WTC11 (cell line): ENCODE data around the gene VWA2. TPM values are rescaled to one million over a fixed set of nuclear protein-coding genes. Genes with fewer than 3 reads are reported as not detected.

Source experiments
- ATAC-seq: fragments of 200-7000 bp; cut with Tn5 transposase; 2 replicates; pipeline ENCODE4 v1.10.0; 2021; ENCODE audit warnings: mild to moderate bottlenecking, moderate library complexity
- CTCF ChIA-PET: fragments of 300-600 bp; sonication (Branson Sonifier 250); formaldehyde crosslinking; loops from one replicate; lab custom pipeline; 2021; ENCODE audit warnings: antibody characterized with exemption; lab: Charles Lee
- POLR2A ChIA-PET: fragments of 350-600 bp; sonication (Branson Sonifier 250); formaldehyde crosslinking; loops from one replicate; lab custom pipeline; 2021; ENCODE audit warnings: antibody characterized with exemption; lab: Charles Lee
- DNase-seq: peaks from one replicate; pipeline ENCODE4 v3.0.0; 2021; ENCODE audit warnings: low spot score
- H3K27ac Mint-ChIP-seq: 2 replicates; pipeline ENCODE4 v1.8.0; 2021; ENCODE audit warnings: mixed read lengths
- H3K27me3 Mint-ChIP-seq: 2 replicates; pipeline ENCODE4 v1.8.0; 2021; ENCODE audit warnings: low read depth, mild to moderate bottlenecking, moderate library complexity, mixed read lengths
- H3K36me3 Mint-ChIP-seq: 2 replicates; pipeline ENCODE4 v1.8.0; 2021; ENCODE audit warnings: mixed read lengths
- H3K4me1 Mint-ChIP-seq: 2 replicates; pipeline ENCODE4 v1.8.0; 2022; ENCODE audit warnings: mixed read lengths
- H3K4me3 Mint-ChIP-seq: 2 replicates; pipeline ENCODE4 v1.8.0; 2021; ENCODE audit warnings: mild to moderate bottlenecking, moderate library complexity, mixed read lengths
- H3K9me3 Mint-ChIP-seq: 2 replicates; pipeline ENCODE4 v1.8.0; 2021; ENCODE audit warnings: mixed read lengths
- ATF3 ChIP-seq: sonication (generic); formaldehyde crosslinking; conservative IDR thresholded peaks from 2 replicates; pipeline ENCODE4 v1.8.1; 2022; ENCODE audit warnings: mild to moderate bottlenecking, missing genetic modification reagents
- CBFB ChIP-seq: sonication (generic); formaldehyde crosslinking; IDR thresholded peaks from 2 replicates; pipeline ENCODE4 v1.8.1; 2022; ENCODE audit warnings: mild to moderate bottlenecking, low read depth, missing genetic modification reagents
- ESRRA ChIP-seq: sonication (generic); formaldehyde crosslinking; IDR thresholded peaks from 2 replicates; pipeline ENCODE4 v1.8.1; 2022; ENCODE audit warnings: mild to moderate bottlenecking, missing genetic modification reagents, borderline replicate concordance
- FOXP1 ChIP-seq: sonication (generic); formaldehyde crosslinking; IDR thresholded peaks from 2 replicates; pipeline ENCODE4 v1.8.0; 2022; ENCODE audit warnings: missing genetic modification reagents, mild to moderate bottlenecking, moderate library complexity, borderline replicate concordance
- GABPB1 ChIP-seq: sonication (generic); formaldehyde crosslinking; IDR thresholded peaks from 2 replicates; pipeline ENCODE4 v1.8.1; 2023; ENCODE audit warnings: mild to moderate bottlenecking, missing genetic modification reagents
- GTF2I ChIP-seq: fragments of 250-450 bp; sonication (Bioruptor Pico); conservative IDR thresholded peaks from 2 replicates; pipeline ENCODE4 v1.4.0; 2021; ENCODE audit warnings: mild to moderate bottlenecking
- HMGXB4 ChIP-seq: sonication (generic); formaldehyde crosslinking; IDR thresholded peaks from 2 replicates; pipeline ENCODE4 v1.8.1; 2023; ENCODE audit warnings: mild to moderate bottlenecking, moderate library complexity, missing genetic modification reagents
- KAT7 ChIP-seq: sonication (generic); formaldehyde crosslinking; IDR thresholded peaks from 2 replicates; pipeline ENCODE4 v1.8.1; 2023; ENCODE audit warnings: missing genetic modification reagents, mild to moderate bottlenecking, borderline replicate concordance
- MLX ChIP-seq: sonication (generic); formaldehyde crosslinking; IDR thresholded peaks from 2 replicates; pipeline ENCODE4 v1.8.1; 2023; ENCODE audit warnings: mild to moderate bottlenecking, missing genetic modification reagents, moderate library complexity
- SP1 ChIP-seq: sonication (generic); formaldehyde crosslinking; conservative IDR thresholded peaks from 2 replicates; pipeline ENCODE4 v1.8.1; 2022; ENCODE audit warnings: missing genetic modification reagents
- STAT6 ChIP-seq: sonication (generic); formaldehyde crosslinking; conservative IDR thresholded peaks from 2 replicates; pipeline ENCODE4 v1.8.1; 2023; ENCODE audit warnings: mild to moderate bottlenecking, low read depth, missing genetic modification reagents, moderate library complexity
- TEAD1 ChIP-seq: sonication (generic); formaldehyde crosslinking; IDR thresholded peaks from 2 replicates; pipeline ENCODE4 v1.8.0; 2022; ENCODE audit warnings: mild to moderate bottlenecking, missing genetic modification reagents
- TP53 ChIP-seq: sonication (generic); formaldehyde crosslinking; IDR thresholded peaks from 2 replicates; pipeline ENCODE4 v1.8.1; 2023; ENCODE audit warnings: mild to moderate bottlenecking, missing genetic modification reagents
- ZBTB21 ChIP-seq: sonication (generic); formaldehyde crosslinking; IDR thresholded peaks from 2 replicates; pipeline ENCODE4 v1.8.1; 2023; ENCODE audit warnings: mild to moderate bottlenecking, missing genetic modification reagents, borderline replicate concordance
- ZNF121 ChIP-seq: sonication (generic); formaldehyde crosslinking; IDR thresholded peaks from 2 replicates; pipeline ENCODE4 v1.8.0; 2023; ENCODE audit warnings: missing genetic modification reagents
- ZNF219 ChIP-seq: sonication (generic); formaldehyde crosslinking; IDR thresholded peaks from 2 replicates; pipeline ENCODE4 v1.8.0; 2023; ENCODE audit warnings: missing genetic modification reagents, mild to moderate bottlenecking, borderline replicate concordance
- ZNF317 ChIP-seq: sonication (generic); formaldehyde crosslinking; IDR thresholded peaks from 2 replicates; pipeline ENCODE4 v1.8.1; 2023; ENCODE audit warnings: low read depth, mild to moderate bottlenecking, moderate library complexity, missing genetic modification reagents, borderline replicate concordance
- ZNF425 ChIP-seq: fragments of 250-450 bp; sonication (Bioruptor Pico); conservative IDR thresholded peaks from 2 replicates; pipeline ENCODE4 v1.9.0; 2021; ENCODE audit warnings: mild to moderate bottlenecking
- total RNA-seq: library from RNA; stranded (reverse); gene quantifications from 3 replicates; pipeline ENCODE4 v1.2.3, GENCODE V29; 2021

Gene VWA2
- total RNA-seq, 1 experiment from 2014 or later = 2.1 TPM

GRCh38 chr10:114294549-114294948, 55.5 kb downstream of the VWA2 start:
- ChIA-PET POLR2A (no interaction called here), CTCF (no interaction called here)
- ATAC-seq = no peak
- no peaks in the 10 kb centered on the region for H3K27me3 Mint-ChIP-seq
- TF ChIP-seq TP53 (no peak), ESRRA (CRISPR knock-in tag) (no peak), STAT6 (no peak), ZNF121 (CRISPR knock-in tag) (no peak), CBFB (CRISPR knock-in tag) (no peak), FOXP1 (CRISPR knock-in tag) (no peak)
- no peak overlapping the region for H3K4me3 Mint-ChIP-seq
- DNase-seq = no peak
- H3K36me3 Mint-ChIP-seq = peaks cover 30% of the 10 kb centered on the region
- H3K27ac Mint-ChIP-seq = no peak overlapping the region
- peaks cover 21% of the 10 kb centered on the region for H3K9me3 Mint-ChIP-seq
- no peaks in the 10 kb centered on the region for H3K4me1 Mint-ChIP-seq

- CTCF ChIA-PET = no interaction called here
These were observed 56.3 kb downstream of the VWA2 start for GRCh38 chr10:114295393-114295792.

GRCh38 chr10:114297136-114297705, 58.2 kb downstream of the VWA2 start:
- TF ChIP-seq KAT7 (CRISPR knock-in tag) = no peak
- TF ChIP-seq ZNF121 (CRISPR knock-in tag) = no peak
- TF ChIP-seq SP1 (CRISPR knock-in tag) = no peak
- TF ChIP-seq MLX = no peak
- no peak for TF ChIP-seq ZNF425
- H3K27ac Mint-ChIP-seq = no peak overlapping the region
- peaks cover 30% of the 10 kb centered on the region for H3K36me3 Mint-ChIP-seq
- H3K4me3 Mint-ChIP-seq = no peak overlapping the region
- ATAC-seq (no peak), DNase-seq (no peak)
- no peaks in the 10 kb centered on the region for H3K27me3 Mint-ChIP-seq
- H3K9me3 Mint-ChIP-seq = peaks cover 21% of the 10 kb centered on the region
- ChIA-PET POLR2A (interaction anchor here (1.1 kb wide), 1 partner anchor 52 kb away, joined by 3 read pairs; no protein-coding TSS in a partner anchor), CTCF (no interaction called here)
- H3K4me1 Mint-ChIP-seq = no peaks in the 10 kb centered on the region

More at GRCh38 chr10:114295393-114295792, 56.3 kb downstream of the VWA2 start:
- H3K27me3 Mint-ChIP-seq = no peaks in the 10 kb centered on the region
- ATAC-seq = no peak
- H3K4me1 Mint-ChIP-seq = no peaks in the 10 kb centered on the region
- no peak for DNase-seq
- H3K36me3 Mint-ChIP-seq = peaks cover 30% of the 10 kb centered on the region
- no peak overlapping the region for H3K27ac Mint-ChIP-seq
- no peak overlapping the region for H3K4me3 Mint-ChIP-seq
- POLR2A ChIA-PET = no interaction called here
- H3K9me3 Mint-ChIP-seq = peaks cover 21% of the 10 kb centered on the region
- TF ChIP-seq ATF3 = no peak
- TF ChIP-seq FOXP1 (CRISPR knock-in tag) = no peak
- no peak for TF ChIP-seq TEAD1 (CRISPR knock-in tag)
- no peak for TF ChIP-seq ZNF219
- TF ChIP-seq ZNF317 = no peak
- no peak for TF ChIP-seq GABPB1 (CRISPR knock-in tag)
- no peak for TF ChIP-seq HMGXB4 (CRISPR knock-in tag)
- no peak for TF ChIP-seq GTF2I
- TF ChIP-seq ZBTB21 (CRISPR knock-in tag) = no peak
